BLaER1 (cell line): Measurements from ENCODE around the gene DLG2.
"Not testable (repeated sequence)": the region's sequence is repeated elsewhere in the genome, so short reads cannot be mapped to it uniquely, and the experiment has no call there.

Experiments used
- H3K27ac ChIP-seq: shearing (Covaris generic); formaldehyde crosslinking; 2 replicates; pipeline ENCODE4 v1.8.1; 2022
- H3K27me3 ChIP-seq: shearing (Covaris generic); formaldehyde crosslinking; 2 replicates; pipeline ENCODE4 v1.8.1; 2022
- H3K36me3 ChIP-seq: shearing (Covaris generic); formaldehyde crosslinking; 2 replicates; pipeline ENCODE4 v1.8.1; 2022
- H3K4me1 ChIP-seq: shearing (Covaris generic); formaldehyde crosslinking; 2 replicates; pipeline ENCODE4 v1.8.1; 2022
- H3K4me2 ChIP-seq: shearing (Covaris generic); formaldehyde crosslinking; 2 replicates; pipeline ENCODE4 v1.8.1; 2022
- H3K4me3 ChIP-seq: shearing (Covaris generic); formaldehyde crosslinking; 2 replicates; pipeline ENCODE4 v1.8.1; 2022
- H3K9ac ChIP-seq: shearing (Covaris generic); formaldehyde crosslinking; 2 replicates; pipeline ENCODE4 v1.8.1; 2022
- H3K9me3 ChIP-seq: shearing (Covaris generic); formaldehyde crosslinking; 2 replicates; pipeline ENCODE4 v1.8.1; 2022
- H4K20me1 ChIP-seq: shearing (Covaris generic); formaldehyde crosslinking; 2 replicates; pipeline ENCODE4 v1.8.1; 2022
- Cebpa-rat ChIP-seq: shearing (Covaris generic); IDR thresholded peaks from 2 replicates; pipeline ENCODE4 v1.8.1; 2022

Gene DLG2

DNA sequence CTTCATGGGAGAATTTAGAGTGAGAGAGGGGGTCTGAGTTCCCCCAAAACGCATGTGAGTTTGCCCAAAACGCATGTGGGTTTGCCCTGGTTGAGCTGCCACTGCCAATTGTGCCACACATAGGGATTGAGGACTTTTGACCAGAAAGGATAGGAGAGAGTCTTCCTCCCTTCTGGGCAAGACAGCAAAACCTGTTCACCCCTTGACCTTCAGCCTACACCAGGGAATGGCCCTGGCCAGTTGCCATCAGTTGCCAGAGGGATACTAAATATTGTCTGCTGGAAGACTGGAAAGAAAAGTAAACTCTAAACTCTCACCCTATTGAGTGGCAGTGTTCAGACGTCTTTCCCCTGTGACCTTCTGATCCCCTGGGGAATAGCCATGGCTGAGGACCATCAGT, 363.8 kb downstream of the DLG2 start:
- Histone ChIP-seq H3K36me3 (no peaks in the 10 kb centered on the region), H3K27me3 (no peaks in the 10 kb centered on the region), H3K9me3 (0 out of 2 replicates have a peak, but pooled peaks cover 4% of the 10 kb centered on the region), H3K9ac (no peak overlapping the region), H3K27ac (no peak overlapping the region), H4K20me1 (no peaks in the 10 kb centered on the region), H3K4me2 (no peak overlapping the region), H3K4me3 (no peak overlapping the region), H3K4me1 (no peaks in the 10 kb centered on the region)
- TF ChIP-seq Cebpa-rat, result no peak

GRCh38 chr11:85257837-85258236, 369.3 kb downstream of the DLG2 start:
- Histone ChIP-seq H3K4me2 (no peak overlapping the region), H3K27ac (no peak overlapping the region), H3K4me3 (no peak overlapping the region), H3K9me3 (peaks cover 10% of the 10 kb centered on the region), H3K9ac (no peak overlapping the region), H4K20me1 (no peaks in the 10 kb centered on the region), H3K27me3 (no peaks in the 10 kb centered on the region), H3K36me3 (no peaks in the 10 kb centered on the region), H3K4me1 (no peaks in the 10 kb centered on the region)
- TF ChIP-seq Cebpa-rat, result no peak

- Histone ChIP-seq H3K9ac (no peak overlapping the region), H3K36me3 (no peaks in the 10 kb centered on the region), H4K20me1 (no peaks in the 10 kb centered on the region), H3K4me1 (no peaks in the 10 kb centered on the region), H3K4me3 (no peak overlapping the region), H3K27me3 (no peaks in the 10 kb centered on the region), H3K9me3 (peaks cover 10% of the 10 kb centered on the region), H3K4me2 (no peak overlapping the region), H3K27ac (no peak overlapping the region)
- TF ChIP-seq Cebpa-rat, result no peak
Observed at GRCh38 chr11:85256433-85256832, 370.7 kb downstream of the DLG2 start.

- Histone ChIP-seq H3K9me3 (peaks cover 10% of the 10 kb centered on the region), H3K4me1 (peaks cover 5% of the 10 kb centered on the region), H4K20me1 (no peaks in the 10 kb centered on the region), H3K27ac (no peak overlapping the region), H3K4me2 (no peak overlapping the region), H3K36me3 (no peaks in the 10 kb centered on the region), H3K27me3 (no peaks in the 10 kb centered on the region), H3K9ac (no peak overlapping the region), H3K4me3 (no peak overlapping the region)
- no peak for TF ChIP-seq Cebpa-rat
Observed at GRCh38 chr11:85249482-85249881, 377.7 kb downstream of the DLG2 start.

- H3K4me1 ChIP-seq, result peaks cover 14% of the 10 kb centered on the region
- H4K20me1 ChIP-seq, result no peaks in the 10 kb centered on the region
- H3K36me3 ChIP-seq, result no peaks in the 10 kb centered on the region
- H3K9ac ChIP-seq, result no peak overlapping the region
- no peak overlapping the region for H3K4me3 ChIP-seq
- TF ChIP-seq Cebpa-rat, result no peak
- no peak overlapping the region for H3K4me2 ChIP-seq
- no peaks in the 10 kb centered on the region for H3K9me3 ChIP-seq
- H3K27ac ChIP-seq, result no peak overlapping the region
- H3K27me3 ChIP-seq, result no peaks in the 10 kb centered on the region
Observed at GRCh38 chr11:85247797-85248196, 379.3 kb downstream of the DLG2 start.

DNA sequence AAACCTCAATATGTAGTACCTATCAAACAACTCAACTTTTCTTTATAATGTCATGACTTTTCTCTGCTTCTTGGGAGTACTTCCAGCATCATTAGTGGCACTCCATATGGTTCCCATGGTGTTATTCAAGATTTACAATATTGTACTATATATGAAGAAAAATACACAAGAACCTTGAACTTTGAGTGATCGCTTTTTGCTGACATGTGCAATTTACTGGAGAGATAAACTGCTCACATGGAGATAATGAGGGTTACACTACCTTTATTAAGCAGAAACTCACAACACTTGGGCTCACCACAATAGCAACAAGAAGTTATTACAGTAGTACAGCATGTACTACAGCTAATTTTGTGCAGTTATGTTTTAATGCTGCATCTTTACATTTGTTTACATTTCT, 388.2 kb downstream of the DLG2 start:
- no peak overlapping the region for H3K27ac ChIP-seq
- no peaks in the 10 kb centered on the region for H4K20me1 ChIP-seq
- no peak overlapping the region for H3K4me3 ChIP-seq
- no peaks in the 10 kb centered on the region for H3K9me3 ChIP-seq
- no peak for TF ChIP-seq Cebpa-rat
- no peaks in the 10 kb centered on the region for H3K27me3 ChIP-seq
- H3K9ac ChIP-seq, result no peak overlapping the region
- peaks cover 3% of the 10 kb centered on the region for H3K4me1 ChIP-seq
- H3K36me3 ChIP-seq, result no peaks in the 10 kb centered on the region
- H3K4me2 ChIP-seq, result no peak overlapping the region

- not testable (repeated sequence) for H3K9me3 ChIP-seq, H3K36me3 ChIP-seq, H3K27me3 ChIP-seq, H4K20me1 ChIP-seq, H3K4me3 ChIP-seq, H3K4me1 ChIP-seq, H3K4me2 ChIP-seq, H3K27ac ChIP-seq, H3K9ac ChIP-seq
Observed at GRCh38 chr11:85238038-85238437, 389.1 kb downstream of the DLG2 start.

DNA sequence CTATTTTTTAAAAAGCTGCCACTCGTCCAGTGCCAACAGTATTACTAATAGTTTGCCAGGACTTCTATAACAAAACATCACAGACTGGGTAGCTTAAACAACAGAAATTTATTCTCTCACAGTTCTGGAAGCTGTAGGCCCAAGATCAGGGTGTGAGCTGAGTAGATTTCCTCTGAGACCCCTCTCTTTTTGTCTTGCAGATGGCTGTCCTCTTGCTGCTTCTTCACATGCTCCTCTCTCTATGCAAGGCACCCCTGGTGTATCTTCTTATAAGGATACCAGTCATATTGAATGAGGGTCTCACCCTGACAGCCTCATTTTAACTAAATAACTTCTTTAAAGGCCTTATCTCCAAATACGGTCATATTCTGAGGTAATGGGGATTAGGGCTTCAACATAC, 390.9 kb downstream of the DLG2 start:
- H3K4me3 ChIP-seq, result no peak overlapping the region
- H4K20me1 ChIP-seq, result no peaks in the 10 kb centered on the region
- no peak overlapping the region for H3K9ac ChIP-seq
- no peak overlapping the region for H3K4me2 ChIP-seq
- no peaks in the 10 kb centered on the region for H3K4me1 ChIP-seq
- H3K27ac ChIP-seq, result no peak overlapping the region
- H3K27me3 ChIP-seq, result no peaks in the 10 kb centered on the region
- TF ChIP-seq Cebpa-rat, result no peak
- H3K9me3 ChIP-seq, result no peaks in the 10 kb centered on the region
- H3K36me3 ChIP-seq, result no peaks in the 10 kb centered on the region

- no peak overlapping the region for H3K9ac ChIP-seq
- no peaks in the 10 kb centered on the region for H3K27me3 ChIP-seq
- no peaks in the 10 kb centered on the region for H3K36me3 ChIP-seq
- H3K4me3 ChIP-seq, result no peak overlapping the region
- TF ChIP-seq Cebpa-rat, result no peak
- H4K20me1 ChIP-seq, result no peaks in the 10 kb centered on the region
- no peak overlapping the region for H3K4me2 ChIP-seq
- no peaks in the 10 kb centered on the region for H3K9me3 ChIP-seq
- H3K4me1 ChIP-seq, result no peaks in the 10 kb centered on the region
- no peak overlapping the region for H3K27ac ChIP-seq
Observed at GRCh38 chr11:85232559-85232958, 394.6 kb downstream of the DLG2 start.

DNA sequence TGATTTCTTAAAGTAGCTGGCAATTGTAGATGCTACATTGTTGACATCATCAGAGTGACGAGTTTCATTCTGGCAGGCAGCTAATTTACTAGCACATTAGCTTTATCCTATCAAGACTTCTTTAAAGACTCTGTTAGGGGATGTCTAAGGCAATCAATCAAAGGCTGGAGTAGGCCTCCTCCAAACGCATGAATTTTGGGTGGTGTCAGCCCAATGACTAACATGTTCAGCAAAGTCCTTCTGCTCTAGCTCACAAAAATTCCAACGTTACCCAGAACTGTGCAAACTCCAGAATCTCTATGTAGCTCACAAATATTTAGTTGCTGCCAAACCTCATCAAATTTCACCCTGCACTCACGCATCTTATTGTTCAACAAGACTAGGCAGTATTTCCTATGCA, 395.6 kb downstream of the DLG2 start:
- H4K20me1 ChIP-seq, result no peaks in the 10 kb centered on the region
- H3K27me3 ChIP-seq, result no peaks in the 10 kb centered on the region
- no peaks in the 10 kb centered on the region for H3K36me3 ChIP-seq
- no peaks in the 10 kb centered on the region for H3K9me3 ChIP-seq
- no peak overlapping the region for H3K4me2 ChIP-seq
- no peak overlapping the region for H3K9ac ChIP-seq
- no peak overlapping the region for H3K4me3 ChIP-seq
- no peak overlapping the region for H3K27ac ChIP-seq
- no peaks in the 10 kb centered on the region for H3K4me1 ChIP-seq
- no peak for TF ChIP-seq Cebpa-rat

DNA sequence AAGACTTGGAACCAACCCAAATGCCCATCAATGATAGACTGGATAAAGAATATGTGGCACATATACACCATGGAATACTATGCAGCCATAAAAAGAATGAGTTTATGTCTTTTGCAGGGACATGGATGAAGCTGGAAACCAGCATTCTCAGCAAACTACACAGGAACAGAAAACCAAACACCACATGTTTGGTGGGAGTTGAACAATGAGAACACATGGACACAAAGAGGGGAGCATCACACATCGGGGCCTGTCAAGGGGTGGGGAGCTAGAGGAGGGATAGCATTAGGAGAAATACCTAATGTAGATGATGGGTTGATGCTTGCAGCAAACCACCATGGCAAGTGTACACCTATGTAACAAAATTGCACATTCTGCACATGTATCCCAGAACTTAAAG, 397.4 kb downstream of the DLG2 start:
- not testable (repeated sequence) for H3K4me1 ChIP-seq, H4K20me1 ChIP-seq, H3K27me3 ChIP-seq, H3K9me3 ChIP-seq, H3K9ac ChIP-seq, H3K36me3 ChIP-seq, H3K27ac ChIP-seq, H3K4me2 ChIP-seq, H3K4me3 ChIP-seq
